Ishikawa (cell line): ENCODE results near the gene COPS7B.

Experiments used
- EGR1 ChIP-seq: IDR thresholded peaks from 2 replicates; pipeline ENCODE4 v1.6.1; 2012
- EP300 ChIP-seq: IDR thresholded peaks from 2 replicates; pipeline ENCODE4 v1.6.1; 2012; ENCODE audit warnings: borderline replicate concordance
- TEAD4 ChIP-seq: IDR thresholded peaks from 2 replicates; pipeline ENCODE4 v1.6.1; 2012
- YY1 ChIP-seq: IDR thresholded peaks from 2 replicates; pipeline ENCODE4 v1.6.1; 2012; ENCODE audit warnings: low read depth

- TF ChIP-seq TEAD4, result no peak
- TF ChIP-seq YY1, result no peak
- TF ChIP-seq EP300, result no peak
- TF ChIP-seq EGR1, result no peak
Observed at GRCh38 chr2:231761735-231762134, 24.5 kb upstream of the COPS7B start.
